ENCODE data around the gene PEX5L.

DNA sequence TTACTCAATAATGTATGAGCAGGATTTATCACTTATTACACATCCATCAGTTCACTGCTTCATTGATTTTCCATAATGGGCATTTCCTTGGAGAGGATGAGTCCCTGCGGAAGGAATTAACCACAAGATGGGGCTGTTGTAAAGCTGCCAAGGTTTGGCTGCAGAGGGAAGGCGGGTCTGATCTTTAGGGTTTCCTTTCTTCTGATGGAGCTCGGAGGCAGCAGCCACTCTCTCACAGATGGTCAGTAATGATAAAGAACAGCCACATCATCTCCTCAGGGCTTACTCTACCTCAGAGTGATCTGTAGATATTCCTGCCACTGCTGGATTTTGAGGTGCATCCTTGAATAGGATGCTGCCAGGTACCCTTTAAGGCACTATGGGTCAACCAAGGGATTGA is 268.7 kb downstream of the PEX5L start:
- TF ChIP-seq, protein P1, sequence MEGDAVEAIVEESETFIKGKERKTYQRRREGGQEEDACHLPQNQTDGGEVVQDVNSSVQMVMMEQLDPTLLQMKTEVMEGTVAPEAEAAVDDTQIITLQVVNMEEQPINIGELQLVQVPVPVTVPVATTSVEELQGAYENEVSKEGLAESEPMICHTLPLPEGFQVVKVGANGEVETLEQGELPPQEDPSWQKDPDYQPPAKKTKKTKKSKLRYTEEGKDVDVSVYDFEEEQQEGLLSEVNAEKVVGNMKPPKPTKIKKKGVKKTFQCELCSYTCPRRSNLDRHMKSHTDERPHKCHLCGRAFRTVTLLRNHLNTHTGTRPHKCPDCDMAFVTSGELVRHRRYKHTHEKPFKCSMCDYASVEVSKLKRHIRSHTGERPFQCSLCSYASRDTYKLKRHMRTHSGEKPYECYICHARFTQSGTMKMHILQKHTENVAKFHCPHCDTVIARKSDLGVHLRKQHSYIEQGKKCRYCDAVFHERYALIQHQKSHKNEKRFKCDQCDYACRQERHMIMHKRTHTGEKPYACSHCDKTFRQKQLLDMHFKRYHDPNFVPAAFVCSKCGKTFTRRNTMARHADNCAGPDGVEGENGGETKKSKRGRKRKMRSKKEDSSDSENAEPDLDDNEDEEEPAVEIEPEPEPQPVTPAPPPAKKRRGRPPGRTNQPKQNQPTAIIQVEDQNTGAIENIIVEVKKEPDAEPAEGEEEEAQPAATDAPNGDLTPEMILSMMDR (IDR thresholded peaks at IDR 0.05): peak in 4 of 6 experiments; percentile 10 to 56 (median 44)
- TF ChIP-seq POLR2A (IDR thresholded peaks at IDR 0.05): no peak
